Measurements from ENCODE around the gene FCRL4.
"Not testable (repeated sequence)": the region's sequence is repeated elsewhere in the genome, so short reads cannot be mapped to it uniquely, and the experiment has no call there.

DNA sequence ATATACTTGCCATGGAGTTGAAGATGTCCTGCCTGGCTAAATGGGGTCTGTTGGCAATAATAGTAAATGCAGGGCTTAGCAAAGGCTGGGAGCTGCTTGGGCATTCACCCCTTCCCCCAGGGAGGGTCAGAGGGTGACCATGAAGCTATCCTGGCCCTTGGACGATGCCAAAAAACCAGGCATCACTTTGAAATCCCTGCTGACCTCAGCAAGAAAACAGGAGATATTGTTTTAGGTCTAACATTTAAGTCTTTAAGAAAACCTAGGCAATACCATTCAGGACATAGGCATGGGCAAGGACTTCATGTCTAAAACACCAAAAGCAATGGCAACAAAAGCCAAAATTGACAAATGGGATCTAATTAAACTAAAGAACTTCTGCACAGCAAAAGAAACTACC, 49.8 kb downstream of the FCRL4 start:
- not testable (repeated sequence) for TF ChIP-seq TAF1 (CRISPR knock-in tag; IDR thresholded peaks at IDR 0.05); ZNF589 (CRISPR knock-in tag; conservative IDR thresholded peaks at IDR 0.05); HDAC6 (IDR thresholded peaks at IDR 0.05; ENCODE audit: low read depth, low read length); TCF12 (IDR thresholded peaks at IDR 0.05); TCF12 (CRISPR knock-in tag; IDR thresholded peaks at IDR 0.05)
